KMS-11 (cell line): Measurements from ENCODE around the gene STRAP.

Source experiments
- H2AFZ ChIP-seq: fragments of 200-600 bp; sonication (generic); 2 replicates; pipeline ENCODE4 v1.6.1; 2016; ENCODE audit warnings: antibody characterized with exemption, mixed run types, low read depth
- H3K27ac ChIP-seq: fragments of 200-600 bp; sonication (generic); 2 replicates; pipeline ENCODE4 v1.6.1; 2016; ENCODE audit warnings: mild to moderate bottlenecking, mixed run types
- H3K27me3 ChIP-seq: fragments of 200-600 bp; sonication (generic); 2 replicates; pipeline ENCODE4 v1.6.1; 2017; ENCODE audit warnings: mild to moderate bottlenecking, low read depth, mixed run types, moderate library complexity; ENCODE audit not compliant: insufficient read depth
- H3K36me3 ChIP-seq: fragments of 200-600 bp; sonication (generic); 2 replicates; pipeline ENCODE4 v1.6.1; 2017; ENCODE audit warnings: mild to moderate bottlenecking, mixed run types; ENCODE audit not compliant: insufficient read depth
- H3K4me1 ChIP-seq: fragments of 200-600 bp; sonication (generic); 2 replicates; pipeline ENCODE4 v1.6.1; 2016; ENCODE audit warnings: mild to moderate bottlenecking, low read depth, mixed run types; ENCODE audit not compliant: poor library complexity, severe bottlenecking
- H3K4me2 ChIP-seq: fragments of 200-600 bp; sonication (generic); 2 replicates; pipeline ENCODE4 v1.7.0; 2016; ENCODE audit warnings: mild to moderate bottlenecking, mixed run types
- H3K4me3 ChIP-seq: fragments of 200-600 bp; sonication (generic); IDR thresholded peaks from 2 replicates; pipeline ENCODE4 v1.6.1; 2017; ENCODE audit warnings: low read depth, low read length, mixed read lengths; ENCODE audit not compliant: insufficient read depth
- H3K79me2 ChIP-seq: fragments of 200-600 bp; sonication (generic); 2 replicates; pipeline ENCODE4 v1.6.1; 2016; ENCODE audit warnings: low read depth, mixed run types; ENCODE audit not compliant: insufficient read depth
- H3K9ac ChIP-seq: fragments of 200-600 bp; sonication (generic); 2 replicates; pipeline ENCODE4 v1.6.1; 2016; ENCODE audit warnings: mild to moderate bottlenecking, mixed run types
- H4K20me1 ChIP-seq: fragments of 200-600 bp; sonication (generic); 2 replicates; pipeline ENCODE4 v1.6.1; 2016; ENCODE audit warnings: mild to moderate bottlenecking, mixed run types; ENCODE audit not compliant: insufficient read depth
- TF ChIP-seq, protein P1 (sequence below): fragments of 200-600 bp; sonication (generic); conservative IDR thresholded peaks from 2 replicates; pipeline ENCODE4 v1.6.1; 2017; ENCODE audit warnings: low read depth, mild to moderate bottlenecking, antibody characterized with exemption, low read length, moderate library complexity, mixed read lengths

STRAP gene

GRCh38 chr12:15897433-15897832 lies 15.2 kb downstream of the STRAP start:
- Histone ChIP-seq H3K4me1 (peaks cover 16% of the 10 kb centered on the region), H3K9ac (no peak overlapping the region), H4K20me1 (0 out of 2 replicates have a peak, but pooled peaks cover 4% of the 10 kb centered on the region), H3K27ac (no peak overlapping the region), H3K27me3 (no peaks in the 10 kb centered on the region), H2AFZ (no peak overlapping the region), H3K79me2 (no peaks in the 10 kb centered on the region), H3K4me3 (no peak overlapping the region), H3K36me3 (peaks cover 12% of the 10 kb centered on the region; the same call in 1 of the 2 replicates), H3K4me2 (no peak overlapping the region)
- TF ChIP-seq, protein P1, sequence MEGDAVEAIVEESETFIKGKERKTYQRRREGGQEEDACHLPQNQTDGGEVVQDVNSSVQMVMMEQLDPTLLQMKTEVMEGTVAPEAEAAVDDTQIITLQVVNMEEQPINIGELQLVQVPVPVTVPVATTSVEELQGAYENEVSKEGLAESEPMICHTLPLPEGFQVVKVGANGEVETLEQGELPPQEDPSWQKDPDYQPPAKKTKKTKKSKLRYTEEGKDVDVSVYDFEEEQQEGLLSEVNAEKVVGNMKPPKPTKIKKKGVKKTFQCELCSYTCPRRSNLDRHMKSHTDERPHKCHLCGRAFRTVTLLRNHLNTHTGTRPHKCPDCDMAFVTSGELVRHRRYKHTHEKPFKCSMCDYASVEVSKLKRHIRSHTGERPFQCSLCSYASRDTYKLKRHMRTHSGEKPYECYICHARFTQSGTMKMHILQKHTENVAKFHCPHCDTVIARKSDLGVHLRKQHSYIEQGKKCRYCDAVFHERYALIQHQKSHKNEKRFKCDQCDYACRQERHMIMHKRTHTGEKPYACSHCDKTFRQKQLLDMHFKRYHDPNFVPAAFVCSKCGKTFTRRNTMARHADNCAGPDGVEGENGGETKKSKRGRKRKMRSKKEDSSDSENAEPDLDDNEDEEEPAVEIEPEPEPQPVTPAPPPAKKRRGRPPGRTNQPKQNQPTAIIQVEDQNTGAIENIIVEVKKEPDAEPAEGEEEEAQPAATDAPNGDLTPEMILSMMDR = no peak

GRCh38 chr12:15899282-15899870 lies 17.2 kb downstream of the STRAP start:
- no peak overlapping the region for H3K9ac ChIP-seq
- H3K4me3 ChIP-seq = no peak overlapping the region
- TF ChIP-seq, protein P1 = peak; percentile 76
- peaks cover 16% of the 10 kb centered on the region for H3K4me1 ChIP-seq
- H3K4me2 ChIP-seq = no peak overlapping the region
- no peaks in the 10 kb centered on the region for H3K79me2 ChIP-seq
- H2AFZ ChIP-seq = no peak overlapping the region
- H3K27me3 ChIP-seq = no peaks in the 10 kb centered on the region
- peaks cover 8% of the 10 kb centered on the region; the same call in 1 of the 2 replicates for H3K36me3 ChIP-seq
- 0 out of 2 replicates have a peak, but pooled peaks cover 4% of the 10 kb centered on the region for H4K20me1 ChIP-seq
- no peak overlapping the region for H3K27ac ChIP-seq

DNA sequence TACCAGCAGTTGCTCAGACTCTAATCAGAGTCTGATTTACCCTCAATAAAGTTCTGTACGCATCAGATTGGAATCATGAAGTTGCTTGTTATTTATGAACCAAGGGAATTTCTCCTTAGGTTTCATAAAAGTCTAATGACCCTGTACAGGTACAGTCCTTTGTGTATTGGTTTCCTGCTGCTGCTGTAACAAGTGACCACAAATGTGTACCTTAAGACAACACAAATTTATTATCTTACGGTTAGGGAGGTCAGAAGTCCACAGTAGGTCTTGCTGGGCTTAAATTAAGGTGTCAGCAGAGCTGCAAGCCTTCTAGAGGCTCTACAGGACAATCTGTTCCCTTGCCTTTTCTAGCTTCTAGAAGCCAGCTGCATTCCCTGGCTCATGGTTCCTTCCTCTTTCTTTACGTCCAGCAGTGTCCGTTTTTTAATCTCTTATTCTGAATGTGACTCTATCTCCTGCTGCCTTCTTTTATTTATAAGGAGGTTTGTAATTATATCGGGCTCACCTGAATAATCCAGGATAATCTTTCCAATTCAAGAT lies 22.3 kb downstream of the STRAP start:
- Histone ChIP-seq H3K27me3 (no peaks in the 10 kb centered on the region), H3K36me3 (0 out of 2 replicates have a peak, but pooled peaks cover 6% of the 10 kb centered on the region)

GRCh38 chr12:15910468-15910863 lies 28.3 kb downstream of the STRAP start:
- TF ChIP-seq, protein P1 = no peak
- peak overlapping the region; percentile 69; the same call in 1 of the 2 replicates for H3K27ac ChIP-seq
- H3K79me2 ChIP-seq = no peaks in the 10 kb centered on the region
- no peaks in the 10 kb centered on the region for H3K36me3 ChIP-seq
- peak overlapping the region; percentile 94 for H2AFZ ChIP-seq
- H3K4me3 ChIP-seq = no peak overlapping the region
- peaks cover 10% of the 10 kb centered on the region for H3K4me1 ChIP-seq
- H3K27me3 ChIP-seq = no peaks in the 10 kb centered on the region
- peak overlapping the region; percentile 93 for H3K4me2 ChIP-seq
- H4K20me1 ChIP-seq = no peaks in the 10 kb centered on the region
- H3K9ac ChIP-seq = peak overlapping the region; percentile 82; the same call in 1 of the 2 replicates

More for the DNA sequence above, 22.3 kb downstream of the STRAP start:
- Histone ChIP-seq H3K4me1 (no peaks in the 10 kb centered on the region), H3K27ac (no peak overlapping the region), H3K9ac (no peak overlapping the region), H2AFZ (no peak overlapping the region), H3K79me2 (no peaks in the 10 kb centered on the region), H4K20me1 (no peaks in the 10 kb centered on the region), H3K4me3 (no peak overlapping the region), H3K4me2 (no peak overlapping the region)
- TF ChIP-seq, protein P1 = no peak
